GOT3 (cell line): ENCODE results near the gene TRABD.
"Not testable (repeated sequence)": the region's sequence is repeated elsewhere in the genome, so short reads cannot be mapped to it uniquely, and the experiment has no call there.

Experiments used
- DNase-seq: peaks from one replicate; lab custom pipeline; 2025; ENCODE audit warnings: mixed read lengths; lab: John Stamatoyannopoulos, UW

Gene TRABD

GRCh38 chr22:50151571-50152537 is 33.9 kb upstream of the TRABD start:
- DNase-seq: no peak

- no peak for DNase-seq
Measured at GRCh38 chr22:50153056-50153755, 32.5 kb upstream of the TRABD start.

GRCh38 chr22:50153756-50154140 is 32.0 kb upstream of the TRABD start:
- no peak for DNase-seq

- no peak for DNase-seq
Measured at GRCh38 chr22:50157709-50158375, 27.9 kb upstream of the TRABD start.

- no peak for DNase-seq
Measured at GRCh38 chr22:50160947-50161346, 24.8 kb upstream of the TRABD start.

GRCh38 chr22:50161508-50162390 is 24.0 kb upstream of the TRABD start:
- no peak for DNase-seq

GRCh38 chr22:50162391-50162956 is 23.2 kb upstream of the TRABD start:
- no peak for DNase-seq

GRCh38 chr22:50165436-50166123 is 20.1 kb upstream of the TRABD start:
- no peak for DNase-seq

GRCh38 chr22:50167689-50168489 is 17.8 kb upstream of the TRABD start:
- no peak for DNase-seq

- not testable (repeated sequence) for DNase-seq
Measured at GRCh38 chr22:50168490-50169180, 17.1 kb upstream of the TRABD start.

- DNase-seq: no peak
Measured at GRCh38 chr22:50169181-50169759, 16.4 kb upstream of the TRABD start.

GRCh38 chr22:50169774-50170341 is 15.9 kb upstream of the TRABD start:
- no peak for DNase-seq

GRCh38 chr22:50170453-50171318 is 15.0 kb upstream of the TRABD start, which contains the start of gene PANX2:
TSS of gene PANX2 (plus strand) at chr22:50170731. CDS start at chr22:50170731, 0 bp downstream.
- no peak for DNase-seq

- no peak for DNase-seq
Measured at GRCh38 chr22:50171319-50171964, 14.3 kb upstream of the TRABD start.

GRCh38 chr22:50171965-50172421 is 13.7 kb upstream of the TRABD start:
- DNase-seq: no peak

- no peak for DNase-seq
Measured at GRCh38 chr22:50173311-50173982, 12.3 kb upstream of the TRABD start.
